ENCODE data around the gene INO80B. TPM values are rescaled to one million over a fixed set of nuclear protein-coding genes. Genes with fewer than 3 reads are reported as not detected.

INO80B gene
- total RNA-seq, 1 experiment from 2014 or later: 34.2 TPM

DNA sequence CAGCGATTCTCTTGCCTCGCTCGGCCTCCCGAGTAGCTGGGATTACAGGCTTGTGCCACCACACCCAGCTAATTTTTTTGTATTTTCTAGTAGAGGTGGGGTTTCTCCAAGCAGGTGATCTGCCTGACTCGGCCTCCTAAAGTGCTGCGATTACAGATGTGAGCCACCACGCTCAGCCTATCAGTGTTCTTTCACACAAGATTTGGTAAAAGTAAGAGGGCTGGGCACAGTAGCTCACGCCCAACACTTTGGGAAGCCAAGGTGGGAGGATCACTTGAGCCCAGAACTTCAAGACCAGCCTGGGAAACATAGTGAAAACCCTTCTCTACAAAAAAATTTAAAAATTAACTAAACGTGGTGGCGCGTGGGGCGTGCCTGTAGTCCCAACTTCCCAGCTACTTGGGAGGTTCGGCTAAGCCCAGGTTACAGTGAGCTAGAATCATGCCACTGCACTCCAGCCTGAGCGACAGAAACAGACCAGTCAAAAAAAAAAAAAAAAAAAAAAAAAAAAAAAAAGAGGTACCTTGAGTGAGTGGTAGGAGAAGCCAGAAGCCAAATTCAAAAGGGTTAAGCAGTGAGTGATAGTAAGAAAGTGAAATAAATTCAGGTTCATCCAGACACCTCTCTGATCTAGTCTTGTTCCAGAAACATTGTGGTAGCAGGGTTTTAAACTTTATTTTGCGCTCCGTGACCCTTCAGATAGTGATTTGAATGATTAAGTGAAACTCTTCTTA is 16.6 kb downstream of the INO80B start:
- Histone ChIP-seq H3K27ac (peak overlapping the region; percentile 74), H4K20me1 (ENCODE audit: insufficient read depth) (no peaks in the 10 kb centered on the region), H2AFZ (peak overlapping the region; percentile 93), H3K4me3 (peak overlapping the region; percentile 89), H3K9me3 (ENCODE audit: insufficient read depth, low read depth) (no peaks in the 10 kb centered on the region), H3K4me1 (replicated peaks; ENCODE audit: insufficient read depth) (peaks cover 9% of the 10 kb centered on the region), H3F3A (ENCODE audit: insufficient read depth, low read depth) (peaks cover 61% of the 10 kb centered on the region), H3K4me2 (peak overlapping the region; percentile 95), H3K27me3 (ENCODE audit: insufficient read depth, low read depth) (no peaks in the 10 kb centered on the region), H3K79me2 (ENCODE audit: low read depth) (0 out of 2 replicates have a peak, but pooled peaks cover 3% of the 10 kb centered on the region), H3K36me3 (ENCODE audit: low read depth) (no peaks in the 10 kb centered on the region), H3K9me2 (ENCODE audit: insufficient read depth) (no peaks in the 10 kb centered on the region)
- intact Hi-C loops (cut with micrococcal nuclease; ENCODE audit: unreplicated experiment): no loop called here
- POLR2A ChIA-PET (ENCODE audit: unreplicated experiment): interaction anchor here (0.6 to 0.7 kb wide), 4 partner anchors 28 to 997 kb away, joined by 3 to 19 read pairs (median 6); partner anchors contain the start of gene LBX2
- no peak for DNase-seq
- no peak for TF ChIP-seq EZH2 (IDR thresholded peaks at IDR 0.05; ENCODE audit: low read depth)
- TF ChIP-seq, protein P1, sequence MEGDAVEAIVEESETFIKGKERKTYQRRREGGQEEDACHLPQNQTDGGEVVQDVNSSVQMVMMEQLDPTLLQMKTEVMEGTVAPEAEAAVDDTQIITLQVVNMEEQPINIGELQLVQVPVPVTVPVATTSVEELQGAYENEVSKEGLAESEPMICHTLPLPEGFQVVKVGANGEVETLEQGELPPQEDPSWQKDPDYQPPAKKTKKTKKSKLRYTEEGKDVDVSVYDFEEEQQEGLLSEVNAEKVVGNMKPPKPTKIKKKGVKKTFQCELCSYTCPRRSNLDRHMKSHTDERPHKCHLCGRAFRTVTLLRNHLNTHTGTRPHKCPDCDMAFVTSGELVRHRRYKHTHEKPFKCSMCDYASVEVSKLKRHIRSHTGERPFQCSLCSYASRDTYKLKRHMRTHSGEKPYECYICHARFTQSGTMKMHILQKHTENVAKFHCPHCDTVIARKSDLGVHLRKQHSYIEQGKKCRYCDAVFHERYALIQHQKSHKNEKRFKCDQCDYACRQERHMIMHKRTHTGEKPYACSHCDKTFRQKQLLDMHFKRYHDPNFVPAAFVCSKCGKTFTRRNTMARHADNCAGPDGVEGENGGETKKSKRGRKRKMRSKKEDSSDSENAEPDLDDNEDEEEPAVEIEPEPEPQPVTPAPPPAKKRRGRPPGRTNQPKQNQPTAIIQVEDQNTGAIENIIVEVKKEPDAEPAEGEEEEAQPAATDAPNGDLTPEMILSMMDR (conservative IDR thresholded peaks at IDR 0.05): no peak
- CTCF ChIA-PET: interaction anchor here (0.6 to 0.7 kb wide), 3 partner anchors 20 to 80 kb away, joined by 4 to 9 read pairs (median 8); no protein-coding TSS in a partner anchor
- no TSS peak for BruUV-seq (replicated peaks)

DNA sequence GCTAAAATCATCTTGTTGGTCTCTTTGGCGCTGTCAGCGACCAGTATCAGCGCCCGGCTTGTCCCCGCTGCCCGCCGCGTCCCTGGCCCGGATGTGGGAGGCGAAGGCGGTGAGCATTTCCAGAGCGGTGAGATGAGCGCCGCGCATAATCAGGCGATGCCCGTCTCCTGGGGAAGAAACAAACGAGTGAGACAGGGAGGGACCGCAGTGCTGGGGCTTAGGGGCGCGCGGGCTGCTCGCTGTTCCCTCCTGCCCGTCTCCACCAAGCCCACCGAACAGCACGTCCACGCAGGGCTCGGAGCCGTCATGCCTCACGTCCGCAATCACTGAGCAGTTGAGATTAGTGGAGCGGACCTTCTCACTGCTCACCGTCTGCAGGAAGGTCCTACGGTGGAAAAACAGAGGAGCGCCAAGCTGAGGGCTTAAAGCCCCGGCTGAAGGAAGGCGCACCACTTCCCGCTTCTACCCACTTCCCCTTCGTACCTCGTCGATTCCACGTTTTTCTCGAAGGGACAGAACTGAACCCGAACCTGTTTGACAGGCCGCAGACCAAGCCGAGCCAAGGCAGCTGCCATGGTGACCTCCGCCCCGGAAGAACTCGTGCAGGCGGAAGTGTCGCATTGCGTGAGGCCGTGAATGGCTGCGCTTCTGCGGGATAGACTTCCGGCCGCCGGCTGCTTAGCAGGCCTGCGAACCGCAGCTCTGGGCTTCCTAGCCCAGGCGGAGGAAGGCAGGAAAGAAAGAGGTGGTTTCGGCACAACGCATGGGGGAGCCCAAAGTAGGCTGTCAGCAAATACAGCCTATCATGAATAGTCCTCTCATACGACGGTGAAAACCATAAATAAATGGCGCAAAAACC is 17.4 kb downstream of the INO80B start, which contains the start of gene MRPL53:
MRPL53 (minus strand) TSS at position 595 of the 859 bp plus-strand sequence; CDS start at position 575, 20 bp downstream.
- Histone ChIP-seq H3F3A (ENCODE audit: insufficient read depth, low read depth) (peaks cover 66% of the 10 kb centered on the region), H3K9me2 (ENCODE audit: insufficient read depth) (no peaks in the 10 kb centered on the region), H3K4me1 (replicated peaks; ENCODE audit: insufficient read depth) (peaks cover 9% of the 10 kb centered on the region), H3K4me3 (peak within 1 kb of the TSS; percentile 89), H4K20me1 (ENCODE audit: insufficient read depth) (no peaks in the 10 kb centered on the region), H3K9me3 (ENCODE audit: insufficient read depth, low read depth) (no peaks in the 10 kb centered on the region), H3K36me3 (ENCODE audit: low read depth) (no peaks in the 10 kb centered on the region), H2AFZ (peak within 1 kb of the TSS; percentile 93), H3K4me2 (peak within 1 kb of the TSS; percentile 95), H3K79me2 (ENCODE audit: low read depth) (0 out of 2 replicates have a peak, but pooled peaks cover 3% of the 10 kb centered on the region), H3K27me3 (ENCODE audit: insufficient read depth, low read depth) (no peaks in the 10 kb centered on the region), H3K27ac (peak within 1 kb of the TSS; percentile 74)
- intact Hi-C loops (cut with micrococcal nuclease; ENCODE audit: unreplicated experiment): no loop called here
- ChIA-PET POLR2A (ENCODE audit: unreplicated experiment) (interaction anchor here (1.3 kb wide), 1 partner anchor 14 kb away, joined by 7 read pairs; the partner anchor contains the start of gene WBP1), CTCF (interaction anchor here (0.6 kb wide), 1 partner anchor 82 kb away, joined by 13 read pairs; the partner anchor contains the start of gene LOXL3)
- TF ChIP-seq EZH2 (IDR thresholded peaks at IDR 0.05; ENCODE audit: low read depth): no peak
- TF ChIP-seq, protein P1 (conservative IDR thresholded peaks at IDR 0.05): no peak
- peak; percentile 91 to 93 for DNase-seq
- BruUV-seq (replicated peaks): TSS peak; percentile 76

DNA sequence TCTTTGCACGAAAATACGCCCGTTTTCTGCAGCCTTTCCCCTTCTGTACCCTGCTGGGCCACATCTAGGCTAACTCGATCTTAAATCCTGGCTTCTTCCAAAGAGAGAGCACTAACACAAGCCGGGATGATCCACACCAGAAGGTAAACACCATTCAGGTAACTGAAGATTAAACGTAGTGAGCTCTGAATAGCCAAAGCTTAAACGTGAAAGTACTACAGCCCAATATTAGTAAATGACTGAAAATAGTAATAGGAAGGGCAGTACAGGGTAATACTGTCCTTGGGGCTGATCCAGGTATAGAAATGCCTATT is 18.0 kb downstream of the INO80B start:
- Histone ChIP-seq H3K9me2 (ENCODE audit: insufficient read depth) (no peaks in the 10 kb centered on the region), H4K20me1 (ENCODE audit: insufficient read depth) (no peaks in the 10 kb centered on the region), H3K36me3 (ENCODE audit: low read depth) (no peaks in the 10 kb centered on the region), H3K4me1 (replicated peaks; ENCODE audit: insufficient read depth) (peaks cover 9% of the 10 kb centered on the region), H3K9me3 (ENCODE audit: insufficient read depth, low read depth) (no peaks in the 10 kb centered on the region), H3F3A (ENCODE audit: insufficient read depth, low read depth) (peaks cover 64% of the 10 kb centered on the region), H3K4me2 (peak overlapping the region; percentile 95), H3K4me3 (peak overlapping the region; percentile 89), H2AFZ (peak overlapping the region; percentile 93), H3K27me3 (ENCODE audit: insufficient read depth, low read depth) (no peaks in the 10 kb centered on the region), H3K79me2 (ENCODE audit: low read depth) (0 out of 2 replicates have a peak, but pooled peaks cover 3% of the 10 kb centered on the region), H3K27ac (peak overlapping the region; percentile 74)
- ChIA-PET CTCF (interaction anchor here (0.6 kb wide), 1 partner anchor 81 kb away, joined by 13 read pairs; the partner anchor contains the start of gene LOXL3), POLR2A (ENCODE audit: unreplicated experiment) (interaction anchor here (0.6 to 1.3 kb wide), 2 partner anchors 15 to 181 kb away, joined by 3 to 7 read pairs; partner anchors contain the start of genes SEMA4F and WBP1)
- TF ChIP-seq EZH2 (IDR thresholded peaks at IDR 0.05; ENCODE audit: low read depth): no peak
- TF ChIP-seq, protein P1 (conservative IDR thresholded peaks at IDR 0.05): no peak
- TSS peak; percentile 82 for BruUV-seq (replicated peaks)
- intact Hi-C loops (cut with micrococcal nuclease; ENCODE audit: unreplicated experiment): no loop called here
- DNase-seq: peak in 1 of 2 experiments; percentile 28

Data from PC-9 (cell line).